GM19025 (cell line): ENCODE results near the gene PDE6B.
"Not testable (repeated sequence)": the region's sequence is repeated elsewhere in the genome, so short reads cannot be mapped to it uniquely, and the experiment has no call there.

ENCODE experiments used
- ATAC-seq: cut with Tn5 transposase; IDR thresholded peaks from one replicate; pipeline ENCODE4 v1.9.1; 2021; ENCODE audit warnings: mild to moderate bottlenecking, low read depth, moderate library complexity; ENCODE audit not compliant: unreplicated experiment

Gene PDE6B

DNA sequence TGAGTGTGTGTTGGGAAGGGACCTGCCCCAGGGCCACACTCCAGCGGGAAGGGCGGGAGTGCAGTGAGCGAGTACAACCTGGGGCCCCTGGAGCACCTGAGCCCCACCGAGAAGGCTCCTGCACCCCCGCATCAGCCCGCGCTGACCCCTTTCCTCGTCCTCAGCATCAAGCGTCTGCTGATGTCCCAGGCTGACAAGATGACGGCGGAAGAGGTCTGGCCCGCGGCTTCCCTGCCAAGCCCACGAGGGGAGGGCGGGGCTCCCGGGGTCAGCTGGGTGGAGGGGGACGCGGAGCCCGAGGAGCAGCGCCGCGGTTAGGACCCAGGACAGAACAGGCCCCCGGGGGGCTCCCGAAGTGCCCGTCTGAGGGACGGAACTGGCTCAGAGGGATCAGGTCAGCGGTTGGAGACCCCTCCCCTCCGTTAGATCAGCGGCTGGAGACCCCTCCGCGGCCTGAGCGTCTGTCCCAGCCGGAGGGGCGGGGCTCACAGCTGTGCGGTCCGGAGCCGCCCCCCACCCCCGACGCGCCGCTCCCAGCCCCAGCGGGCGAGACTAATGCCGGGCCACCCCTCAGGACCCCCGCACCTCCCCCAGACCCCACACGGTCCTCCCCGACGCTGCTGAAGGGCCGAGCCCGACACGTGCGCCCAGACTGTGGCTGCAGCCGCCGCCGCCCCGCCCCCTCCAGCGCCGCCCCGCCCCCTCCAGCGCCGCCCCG lies 55.7 kb downstream of the PDE6B start:
- no peak for ATAC-seq

DNA sequence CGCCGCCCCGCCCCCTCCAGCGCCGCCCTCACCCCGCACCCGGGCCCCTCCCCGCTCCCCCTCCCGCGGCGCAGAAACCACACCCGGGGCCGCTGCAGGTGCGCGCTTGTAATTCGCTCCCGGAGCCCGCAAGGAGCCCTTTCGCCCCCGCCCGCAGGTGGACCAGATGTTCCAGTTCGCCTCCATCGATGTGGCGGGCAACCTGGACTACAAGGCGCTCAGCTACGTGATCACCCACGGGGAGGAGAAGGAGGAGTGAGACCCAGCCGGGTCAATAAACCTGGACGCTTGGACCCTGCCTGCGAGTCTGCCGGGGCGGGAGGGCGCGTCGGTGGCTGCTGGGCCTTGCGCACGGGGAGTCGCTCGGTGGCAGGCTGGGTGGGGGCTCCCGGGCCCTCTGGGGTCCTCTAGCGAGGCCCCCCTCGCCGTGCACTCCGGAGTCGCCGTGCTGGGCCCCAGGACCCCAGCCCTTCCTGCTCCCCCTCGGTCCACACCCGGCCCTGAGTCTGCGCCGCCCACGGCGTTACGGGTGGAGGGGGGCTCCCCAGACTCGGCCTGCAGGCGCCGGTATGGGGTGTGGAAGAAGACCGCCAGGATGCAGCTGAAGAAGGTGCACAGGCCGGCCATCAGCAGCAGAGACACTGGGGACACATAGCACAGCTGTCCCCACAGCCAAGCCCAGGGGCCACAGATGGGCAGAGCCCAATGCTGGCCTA lies 56.5 kb downstream of the PDE6B start:
- ATAC-seq, result no peak

DNA sequence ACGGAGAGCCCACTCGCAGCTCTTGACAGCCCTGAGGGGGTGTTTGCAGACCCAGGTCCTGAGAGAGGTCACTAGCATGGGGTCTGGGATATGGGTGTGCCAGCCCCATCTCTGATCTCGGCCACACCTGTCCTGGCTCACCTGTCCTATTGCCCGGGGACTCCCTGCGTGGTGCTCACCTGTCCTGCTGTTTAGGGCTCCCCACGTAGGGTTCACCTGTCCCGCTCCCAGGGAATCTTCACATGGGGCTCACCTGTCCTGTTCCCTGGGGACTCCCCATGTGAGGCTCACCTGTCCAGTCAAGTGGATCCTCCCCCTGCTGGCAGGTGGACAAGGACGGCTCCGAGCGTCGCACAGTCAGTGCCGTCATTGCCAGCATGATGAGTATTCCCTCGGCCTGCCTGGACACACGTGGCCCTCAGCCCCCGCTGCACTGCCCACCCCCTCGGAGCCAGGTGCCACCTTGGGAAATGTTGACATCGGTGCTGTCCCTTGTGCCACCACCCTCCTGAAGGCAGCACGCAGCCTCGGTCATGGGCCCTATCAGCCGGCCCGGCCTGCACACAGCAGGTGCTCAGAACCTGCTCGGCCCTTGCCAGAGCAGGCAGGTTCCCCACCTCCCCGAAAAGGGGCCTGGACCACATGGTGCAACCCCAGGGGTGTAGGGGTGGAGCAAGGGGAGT lies 57.3 kb downstream of the PDE6B start:
- ATAC-seq, result no peak

- ATAC-seq, result no peak
These were observed 58.0 kb downstream of the PDE6B start for GRCh38 chr4:683247-683897.

GRCh38 chr4:683982-684622 lies 58.7 kb downstream of the PDE6B start:
- ATAC-seq, result no peak

- no peak for ATAC-seq
These were observed 59.4 kb downstream of the PDE6B start for GRCh38 chr4:684623-685327.

DNA sequence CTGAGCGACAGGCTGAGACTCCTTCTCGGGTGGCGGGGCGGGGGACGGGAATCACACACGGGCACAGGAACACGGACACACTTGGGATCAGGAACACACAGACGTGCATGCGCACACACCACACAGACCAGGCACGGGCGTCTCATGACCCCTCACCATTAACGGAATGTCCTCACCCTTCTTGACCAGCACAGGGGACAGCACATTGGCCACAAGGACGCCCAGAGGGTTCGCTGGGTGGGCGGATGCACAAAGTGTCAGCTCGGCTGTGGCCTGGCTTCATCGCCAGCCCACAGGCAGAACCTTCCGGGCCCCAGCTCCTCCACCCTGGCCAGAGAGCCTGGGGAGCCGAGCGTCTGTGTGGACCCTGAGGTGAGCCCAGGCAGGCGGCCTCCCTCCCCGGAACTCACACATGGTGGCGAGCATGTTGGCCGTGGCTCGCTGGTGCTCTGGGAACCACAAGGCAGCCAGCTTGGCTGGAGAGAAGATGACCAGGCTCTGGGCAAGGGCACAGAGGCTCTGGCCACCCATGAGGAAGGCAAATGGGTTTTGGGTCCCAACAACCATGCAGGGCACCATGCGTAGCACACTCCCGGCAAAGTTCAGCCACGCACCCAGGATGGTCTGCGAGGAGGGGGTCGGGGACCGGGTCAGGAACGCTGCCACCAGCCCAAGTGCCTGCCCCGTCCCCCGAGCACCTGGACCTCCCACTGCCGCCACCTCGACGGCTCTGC lies 60.5 kb downstream of the PDE6B start:
- ATAC-seq, result no peak

DNA sequence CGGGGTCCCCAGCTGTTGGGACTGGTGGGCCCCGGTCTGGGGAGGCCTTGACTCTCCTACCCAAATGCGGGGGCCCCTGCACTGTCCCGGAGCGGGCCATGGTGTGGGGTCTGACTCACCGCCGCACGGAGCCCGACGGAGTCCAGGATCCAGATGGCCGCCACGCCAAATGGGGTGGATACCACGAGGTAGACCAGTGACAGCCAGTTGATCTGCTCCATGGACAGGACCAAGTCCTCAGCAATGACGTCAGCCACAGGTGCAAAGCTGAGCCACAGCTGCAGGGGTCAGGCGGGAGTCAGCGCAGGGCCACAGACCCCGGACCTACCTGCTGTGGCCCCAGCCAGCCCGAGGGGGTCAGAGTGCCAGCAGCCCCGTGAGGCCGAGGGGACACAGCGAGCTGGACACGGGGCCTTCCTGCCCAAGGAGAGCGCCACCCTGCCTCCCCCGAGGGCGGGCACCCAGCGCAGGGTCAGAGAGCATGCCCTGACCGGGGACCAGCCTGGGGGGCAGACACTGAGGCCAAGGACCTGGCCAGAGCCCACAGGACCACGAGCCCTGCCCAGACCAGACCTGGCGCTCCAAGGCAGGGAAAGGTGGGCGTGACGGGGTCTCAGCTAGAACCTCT lies 61.2 kb downstream of the PDE6B start:
- ATAC-seq, result no peak

DNA sequence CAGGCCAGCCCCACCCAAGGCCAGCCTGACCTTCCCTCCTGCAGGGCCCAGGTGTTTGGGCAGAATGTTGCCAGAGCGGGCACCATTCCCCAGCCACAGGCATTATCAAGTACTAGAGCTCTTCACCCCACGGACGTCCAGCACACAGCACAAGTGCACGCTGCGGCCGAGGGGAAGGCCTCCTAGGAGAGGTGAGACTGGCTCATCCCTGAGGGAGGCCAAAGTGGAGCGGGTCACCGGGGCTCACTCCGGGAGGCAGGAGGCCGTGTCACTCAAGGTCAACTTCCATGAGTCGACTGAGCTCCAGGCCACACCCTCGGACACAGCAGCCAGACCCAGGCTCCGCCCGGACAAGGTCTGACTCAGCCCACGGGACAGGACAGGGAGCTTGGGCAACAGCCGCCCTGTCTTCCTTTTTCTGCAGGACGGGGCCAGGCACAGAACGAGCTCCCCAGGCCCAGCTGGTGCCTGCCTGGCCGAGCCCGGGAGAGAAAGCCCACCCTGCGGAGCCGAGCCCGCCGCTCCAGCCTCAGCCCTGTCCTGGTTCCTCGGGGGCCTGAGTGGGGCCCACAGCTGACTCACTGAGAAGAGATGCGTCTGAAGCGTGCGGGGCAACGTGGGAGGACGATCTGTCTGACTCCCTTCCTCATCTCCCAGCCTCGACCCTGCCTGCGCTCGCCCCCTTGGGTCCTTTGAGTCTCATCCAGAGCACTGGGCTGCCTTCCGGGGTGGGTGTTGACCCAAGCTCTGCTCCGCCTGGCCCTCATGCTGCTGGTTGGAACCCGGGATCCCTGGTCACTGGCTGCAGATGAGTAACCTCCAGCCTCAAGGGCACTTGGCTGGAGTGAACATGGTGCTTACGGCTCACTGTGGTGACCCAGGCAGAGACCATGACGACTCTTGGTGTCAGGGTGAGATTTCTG lies 61.9 kb downstream of the PDE6B start:
- no peak for ATAC-seq

DNA sequence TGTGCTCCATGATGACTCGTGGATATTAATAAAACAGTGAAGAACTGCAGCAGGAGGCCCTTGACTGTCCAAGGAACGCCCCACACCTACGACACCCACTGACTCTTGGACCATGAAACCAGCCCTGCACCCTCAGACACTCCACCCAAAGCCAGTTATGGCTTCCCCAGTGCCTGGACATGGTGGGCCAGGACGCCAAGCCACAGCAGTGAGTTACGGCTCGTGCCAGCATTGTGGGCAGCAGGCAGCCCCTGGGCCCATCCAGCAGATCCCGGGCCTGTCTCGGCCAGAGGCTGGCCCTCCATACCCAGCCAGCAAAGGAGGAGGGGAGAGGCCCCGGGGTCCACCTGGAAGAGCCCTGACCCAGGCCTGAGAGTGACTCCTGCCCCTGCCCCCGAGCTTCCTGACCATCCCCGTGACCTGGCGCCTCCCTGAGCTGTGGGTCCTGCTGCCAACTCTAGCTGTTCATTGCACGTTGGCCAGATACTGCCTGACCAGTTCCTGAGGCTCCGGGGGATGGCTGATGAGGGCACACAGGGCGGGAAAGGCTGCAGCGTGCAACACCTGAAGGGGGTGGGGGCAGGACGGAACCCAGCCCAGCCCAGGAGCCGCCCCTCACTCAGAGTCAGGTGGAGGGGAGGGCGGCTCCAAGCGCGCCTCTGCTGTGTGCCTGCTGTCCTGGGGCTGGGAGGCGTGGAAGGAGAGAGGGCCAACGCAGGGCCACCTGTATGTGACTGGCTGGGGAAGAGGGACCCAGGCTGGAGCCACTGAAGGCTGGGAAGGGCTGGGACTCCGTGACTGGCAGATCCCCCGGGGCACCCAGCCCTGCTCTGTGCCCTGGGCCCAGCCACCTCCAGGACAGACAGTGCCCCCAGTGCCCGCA lies 62.8 kb downstream of the PDE6B start:
- ATAC-seq, result no peak

- ATAC-seq, result no peak
These were observed 63.7 kb downstream of the PDE6B start, which contains the start of gene SLC49A3 for GRCh38 chr4:688854-689681. SLC49A3 (minus strand) TSS chr4:689151; CDS start chr4:689127, 24 bp downstream.

DNA sequence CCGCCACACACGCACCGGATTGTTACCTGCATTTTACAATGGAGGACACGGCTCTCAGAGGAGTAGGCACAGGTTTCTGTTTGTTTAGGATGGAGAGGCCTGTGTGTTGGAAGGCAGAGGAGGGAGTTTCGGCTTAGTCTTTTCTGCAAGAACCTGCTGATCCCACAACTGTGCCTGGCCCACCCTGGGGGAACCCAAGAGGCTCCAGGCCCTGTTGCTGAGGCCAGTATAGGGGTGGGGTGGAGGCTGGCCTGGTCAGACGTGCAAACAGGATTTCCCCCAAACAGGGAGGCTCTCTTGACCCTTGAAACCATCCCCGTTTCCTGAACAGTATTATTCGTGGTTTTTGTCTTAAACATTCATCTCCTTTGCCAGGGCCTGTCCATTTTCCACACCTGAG lies 64.3 kb downstream of the PDE6B start:
- ATAC-seq, result no peak

DNA sequence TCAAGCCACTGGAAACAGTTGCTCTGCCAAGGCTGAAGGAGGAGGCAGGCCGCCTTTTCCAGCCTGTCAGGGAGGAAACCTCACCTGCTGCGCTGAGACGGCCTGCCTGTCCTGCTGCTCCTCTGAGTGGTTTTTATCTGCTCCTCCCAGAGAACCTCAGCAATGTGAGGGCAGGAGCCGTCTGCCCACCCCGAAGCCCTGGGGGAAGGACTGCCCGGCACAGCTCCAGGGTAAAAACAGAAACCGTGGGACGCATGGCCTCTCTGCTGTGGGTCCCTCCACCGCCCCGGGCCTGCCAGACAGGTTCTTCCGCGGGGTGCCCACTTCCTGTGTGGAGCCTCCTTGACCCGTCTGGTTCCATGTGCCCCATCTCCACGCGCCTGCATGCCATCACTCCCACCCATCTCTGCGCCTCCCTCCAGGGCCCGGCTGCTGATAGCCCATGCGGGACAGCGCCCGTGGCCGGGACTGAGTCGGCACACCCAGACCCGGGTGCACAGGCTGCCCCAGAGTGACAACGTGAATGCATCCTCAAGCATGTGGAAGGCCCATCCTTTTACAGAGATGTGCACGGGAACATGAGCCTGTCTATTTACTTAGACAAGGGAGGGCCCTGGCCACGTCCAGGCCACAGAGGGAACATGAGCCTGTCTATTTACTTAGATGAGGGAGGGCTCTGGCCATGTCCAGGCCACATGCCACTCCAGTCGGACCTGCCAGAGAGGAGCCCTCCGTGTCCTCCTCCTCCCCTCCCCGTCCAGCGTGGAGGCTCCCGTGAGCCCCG lies 67.6 kb downstream of the PDE6B start:
- ATAC-seq, result no peak

- not testable (repeated sequence) for ATAC-seq
These were observed 69.1 kb downstream of the PDE6B start for GRCh38 chr4:694341-694940.
